Stimulated activated CD4-positive, alpha-beta T cell treated with anti-CD3 and anti-CD28 coated beads, Interleukin-1b, Interleukin-23, amount 100 ng/mL, for 4 hours (primary cell): ENCODE data around the gene CDC42BPB.

ENCODE experiments used
- DNase-seq, 2 donors: peaks; one replicate each; pipeline ENCODE4 v3.0.0-alpha.2; 2020; ENCODE audit warnings: low read depth in 2 of 2

The CDC42BPB gene

DNA sequence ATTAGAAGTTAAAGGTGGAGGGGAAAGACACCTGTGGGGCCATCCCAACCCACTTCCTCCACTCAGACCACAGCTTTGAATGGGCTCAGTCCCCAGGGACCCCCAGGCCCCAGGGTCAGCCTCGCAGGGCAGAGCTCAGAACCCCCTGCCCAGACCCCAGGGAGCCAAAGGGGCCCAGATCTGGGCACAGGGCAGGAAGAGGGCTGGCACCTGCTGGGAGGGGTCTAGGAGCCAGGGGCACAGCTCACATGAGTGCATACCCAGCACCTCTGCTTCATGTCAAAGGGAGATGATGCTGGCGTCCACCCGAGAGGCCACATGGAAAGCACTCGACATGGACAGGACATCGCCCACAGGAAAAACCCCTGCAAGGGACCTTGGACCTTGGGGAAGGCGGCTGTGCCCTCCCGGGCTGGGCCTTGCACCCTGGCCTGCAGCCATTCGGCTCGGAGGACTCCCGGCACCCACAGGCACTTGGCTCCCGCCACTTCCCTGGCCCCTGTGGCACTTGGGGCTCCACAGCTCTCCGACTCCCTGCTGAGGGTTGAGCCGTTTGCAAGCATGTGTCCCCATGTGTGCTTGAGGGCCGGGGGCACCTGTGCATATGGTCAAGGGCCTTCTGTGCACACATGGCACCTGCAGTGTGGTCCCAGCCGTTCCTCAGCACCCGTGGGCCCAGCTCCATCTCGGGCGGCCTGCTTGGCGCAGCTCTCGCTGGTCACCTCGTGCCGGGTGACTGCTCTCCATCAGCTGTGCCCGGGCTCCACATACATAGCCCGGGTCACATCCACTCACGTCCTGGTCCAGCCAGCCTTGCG, 142.7 kb downstream of the CDC42BPB start:
- DNase-seq = no peak

DNA sequence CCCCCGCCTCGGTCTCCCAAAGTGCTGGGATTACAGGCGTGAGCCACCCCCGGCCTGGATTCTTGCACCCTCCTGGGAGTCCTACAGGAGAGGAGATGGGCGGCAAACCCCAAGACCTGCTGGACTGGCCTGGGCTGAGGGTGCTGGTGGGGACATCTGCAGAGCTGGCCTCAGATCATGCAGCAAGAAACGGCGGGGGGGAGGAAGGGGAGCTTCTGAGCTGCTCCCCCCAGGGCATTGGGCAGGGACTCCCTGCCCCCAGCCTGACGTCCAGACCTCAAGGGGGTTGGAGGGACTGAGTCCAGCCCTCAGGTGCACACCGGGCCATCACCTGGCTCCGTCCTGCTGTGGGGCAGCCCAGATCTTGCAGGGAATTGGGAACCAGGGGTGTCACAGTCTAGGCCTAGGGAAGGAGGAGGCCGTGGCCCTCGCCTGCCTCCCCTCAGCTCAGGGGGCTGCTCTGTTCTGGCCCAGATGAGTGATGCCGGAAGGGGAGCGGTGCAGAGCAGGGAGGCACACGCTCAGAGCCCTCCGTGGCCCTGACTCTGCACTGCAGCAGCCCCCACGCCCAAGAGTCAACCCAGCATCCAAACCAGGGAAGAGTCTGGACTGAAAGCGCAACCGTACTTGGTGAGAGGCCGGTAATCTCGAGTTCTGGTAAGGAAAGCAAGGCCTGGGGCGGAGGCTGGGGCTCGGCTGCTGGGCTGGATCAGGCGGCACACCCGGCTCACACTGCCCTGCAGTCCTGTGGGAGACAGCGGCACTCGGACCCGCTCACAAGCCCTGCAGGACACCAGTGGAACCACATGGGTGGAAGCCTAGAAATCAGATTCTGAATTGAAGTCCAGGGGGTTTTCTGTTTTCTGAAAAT, 143.8 kb downstream of the CDC42BPB start:
- DNase-seq = no peak

DNA sequence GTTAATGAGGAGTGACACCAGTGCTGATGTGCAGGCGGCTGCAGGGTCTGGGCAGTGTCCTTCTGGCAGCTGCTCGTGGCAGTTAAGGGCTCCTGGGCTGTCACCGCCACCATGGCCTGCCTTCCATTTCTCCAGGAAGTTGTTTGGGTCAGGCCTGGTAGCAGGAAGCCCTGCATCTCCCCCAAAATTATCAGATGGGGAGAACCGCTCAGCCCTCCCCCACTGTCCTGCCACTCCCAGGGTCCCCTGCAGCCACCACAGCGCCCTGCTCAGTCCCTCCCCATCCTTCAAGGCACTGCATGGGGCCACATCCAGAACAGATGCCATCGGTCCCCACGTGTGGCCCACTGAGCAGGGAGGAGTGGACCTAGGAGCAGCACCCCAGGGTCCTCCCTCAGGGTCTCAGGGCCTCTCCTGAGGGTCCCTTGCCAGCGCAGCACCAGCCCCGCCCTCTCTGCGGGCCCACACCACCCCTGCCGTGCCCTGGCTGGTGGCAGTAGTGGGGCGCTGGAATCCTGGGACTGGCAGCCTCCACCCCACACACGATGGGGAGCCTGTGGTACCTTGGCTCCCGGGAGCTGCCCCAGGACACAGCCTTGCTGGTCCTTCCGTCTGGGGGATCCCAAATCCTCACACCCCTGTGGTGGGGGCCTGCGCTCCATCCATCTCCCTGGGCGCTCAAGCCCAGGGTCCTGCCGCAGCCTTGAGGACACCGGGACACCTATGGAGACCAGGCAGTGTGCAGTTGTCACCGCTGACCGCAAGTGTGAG, 145.2 kb downstream of the CDC42BPB start:
- no peak for DNase-seq

DNA sequence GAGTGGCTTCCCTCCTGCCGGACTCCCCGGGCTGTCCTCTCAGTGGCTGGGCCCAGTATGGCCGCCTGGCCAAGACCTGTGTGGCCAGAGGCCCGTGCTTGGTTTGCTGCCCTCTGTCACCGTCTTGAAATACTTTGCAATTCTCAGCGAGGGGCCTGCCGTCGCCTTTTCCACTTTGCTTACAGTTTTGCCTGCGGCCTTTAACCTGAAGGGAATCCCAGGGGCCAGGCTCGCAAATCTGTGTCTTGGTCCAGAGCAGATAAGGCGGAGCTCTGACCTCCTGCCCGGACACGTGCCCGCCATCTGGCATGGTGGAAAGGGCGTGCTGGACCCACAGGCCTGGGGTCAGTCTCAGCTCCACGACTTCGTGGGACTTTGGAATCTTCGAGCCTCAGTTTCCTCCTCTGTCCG, 145.8 kb downstream of the CDC42BPB start:
- no peak for DNase-seq

DNA sequence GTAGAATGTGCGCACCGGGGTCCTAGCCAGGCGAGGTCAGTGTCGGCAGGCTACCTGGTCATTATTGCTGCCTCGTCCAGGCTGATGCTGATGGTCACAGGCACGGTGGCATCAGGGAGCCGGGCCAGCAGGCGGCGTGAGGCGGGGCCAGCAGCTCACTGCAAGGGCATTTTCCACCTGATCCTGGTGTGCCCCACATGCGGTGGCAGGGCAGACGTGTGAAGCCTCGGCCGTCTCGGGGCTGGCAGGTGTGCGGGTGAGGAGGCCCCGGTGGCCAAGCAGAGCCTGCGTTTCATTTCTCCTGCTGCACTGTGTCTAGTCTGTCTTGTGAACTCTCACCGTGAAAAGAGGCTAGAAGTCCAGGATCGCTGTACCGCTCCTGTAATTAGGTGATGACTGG, 146.9 kb downstream of the CDC42BPB start:
- DNase-seq = no peak

DNA sequence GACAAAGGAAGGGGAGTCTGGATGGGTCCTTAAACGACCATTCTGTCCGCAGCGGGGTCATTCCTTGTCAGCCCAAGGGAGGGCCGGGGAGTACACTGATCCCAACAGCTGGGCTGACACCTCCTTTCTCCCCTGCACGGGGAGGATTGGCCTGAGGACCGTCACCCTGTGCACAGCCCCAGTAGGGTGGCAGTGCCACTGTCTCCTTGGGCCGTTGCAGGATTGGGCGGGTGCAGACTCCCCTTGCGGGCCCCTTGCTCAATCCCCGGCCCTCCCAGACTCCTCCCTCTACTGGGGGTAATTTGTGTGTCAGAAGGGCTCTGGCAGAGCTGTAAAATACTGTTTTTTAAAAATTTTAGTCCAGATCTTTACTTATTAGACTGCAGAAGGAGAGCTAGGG, 147.4 kb downstream of the CDC42BPB start:
- DNase-seq = no peak

DNA sequence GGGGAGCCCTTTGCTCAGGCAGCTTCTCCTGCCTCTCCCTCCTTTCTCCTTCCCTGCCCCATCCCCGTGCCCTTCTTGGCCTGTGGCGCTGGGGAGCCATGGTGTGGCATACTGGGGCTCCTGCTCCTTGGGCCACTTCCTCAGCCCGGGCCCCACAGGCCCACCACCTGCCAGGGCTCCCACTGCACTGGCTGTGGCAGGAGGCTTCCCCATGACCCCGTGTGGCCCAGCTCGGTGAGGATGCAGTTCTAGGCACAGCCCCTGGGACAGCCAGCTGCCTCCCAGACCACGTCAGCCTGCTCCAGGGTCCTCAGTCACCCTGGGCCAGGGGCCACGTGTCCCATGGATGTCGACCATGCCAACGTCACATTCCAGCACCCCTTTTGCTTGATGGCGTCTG, 147.9 kb downstream of the CDC42BPB start:
- DNase-seq = no peak

DNA sequence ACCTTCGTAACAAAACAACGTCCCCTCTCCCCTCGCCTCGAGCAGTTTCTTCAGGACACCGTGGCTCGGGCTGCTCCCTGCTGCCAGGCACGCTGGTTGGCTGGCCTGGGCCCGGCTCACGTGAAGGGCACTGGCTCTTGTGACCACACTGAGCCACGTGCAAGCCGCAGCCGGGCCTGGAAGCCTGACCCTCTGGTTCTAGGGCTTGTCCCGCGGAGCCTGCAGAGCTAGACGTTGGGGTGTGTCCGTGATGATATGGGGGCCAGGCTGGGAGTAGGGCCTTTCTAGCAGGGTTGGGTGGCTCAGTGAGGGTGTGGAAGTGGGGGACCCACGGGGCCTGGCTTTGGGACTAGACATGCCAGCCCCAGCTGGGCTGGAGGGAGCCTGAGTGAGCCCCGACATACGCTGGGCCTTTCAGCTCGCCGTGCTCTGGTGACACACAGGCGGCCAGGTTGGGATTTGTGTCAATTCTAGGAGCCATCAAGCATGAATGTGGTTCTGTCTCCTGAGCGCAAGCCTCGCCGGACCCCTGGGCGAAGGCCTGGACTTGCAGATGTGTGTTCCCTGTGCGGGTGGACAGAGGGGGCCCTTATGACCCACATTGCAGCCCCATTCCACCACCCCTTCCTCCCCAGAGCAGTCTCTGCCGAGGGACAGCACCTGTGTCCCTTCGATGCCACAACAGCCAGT, 148.4 kb downstream of the CDC42BPB start:
- DNase-seq = no peak

DNA sequence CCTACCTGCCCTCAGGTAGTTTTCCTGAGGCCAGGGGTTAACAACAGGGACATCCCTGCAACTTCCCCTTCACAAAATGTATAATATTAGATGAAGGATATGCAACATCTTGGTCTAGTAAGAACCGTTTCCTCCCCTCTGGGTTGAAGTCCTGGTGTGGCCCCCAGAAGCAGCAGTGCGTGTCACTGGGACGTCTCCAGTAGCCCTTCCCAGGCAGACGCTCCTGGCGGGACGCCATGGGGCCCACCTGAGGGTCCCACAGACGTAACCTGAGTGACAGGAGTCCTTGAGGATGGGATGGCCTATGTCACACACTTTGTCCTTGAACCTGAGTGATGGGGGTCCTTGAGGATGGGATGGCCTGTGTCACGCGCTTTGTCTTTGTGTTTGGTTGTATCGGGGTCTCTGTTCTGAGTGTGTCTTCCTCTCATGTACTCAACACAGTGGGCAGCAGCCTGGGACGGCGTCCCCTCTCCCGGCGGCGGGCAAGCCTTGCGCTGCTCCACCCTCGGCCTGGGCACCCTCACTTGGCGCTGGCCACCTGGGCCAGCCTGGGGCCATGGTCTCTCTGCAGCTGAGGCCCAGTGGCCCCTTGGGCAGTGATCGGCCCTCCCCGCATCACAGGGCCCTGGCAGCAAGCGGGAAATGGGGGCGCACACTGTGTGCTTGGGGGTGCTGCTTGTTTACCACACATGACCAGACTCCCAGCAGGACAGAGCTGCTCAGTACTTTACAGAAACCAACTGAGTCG, 149.2 kb downstream of the CDC42BPB start:
- DNase-seq = no peak

DNA sequence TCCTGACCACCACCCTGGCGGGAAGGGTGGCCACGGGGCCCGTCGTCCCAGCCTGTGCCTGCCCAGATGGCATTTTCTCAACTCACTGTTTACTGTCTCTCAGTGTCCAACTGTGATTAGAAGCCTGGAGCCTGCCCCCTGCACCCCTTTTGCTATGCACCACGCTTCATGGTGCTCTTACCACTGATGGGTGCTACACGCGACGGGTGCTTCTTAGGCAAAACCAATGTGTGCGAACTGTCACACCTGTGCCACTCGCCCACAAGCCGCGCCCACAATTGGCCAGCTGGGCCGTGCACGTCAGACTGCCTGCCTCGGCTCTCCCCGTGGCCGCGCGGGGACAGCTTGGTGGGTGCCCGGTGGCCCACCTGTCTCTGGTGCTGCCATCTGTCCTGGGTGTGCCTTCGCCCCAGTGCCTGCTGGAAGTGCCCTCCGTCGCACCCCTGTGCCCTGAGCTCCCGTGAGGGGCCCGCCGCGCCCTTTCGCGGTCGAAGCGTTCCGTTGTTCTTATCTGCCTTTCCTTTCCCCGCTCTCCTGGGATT, 150.0 kb downstream of the CDC42BPB start:
- DNase-seq = no peak

DNA sequence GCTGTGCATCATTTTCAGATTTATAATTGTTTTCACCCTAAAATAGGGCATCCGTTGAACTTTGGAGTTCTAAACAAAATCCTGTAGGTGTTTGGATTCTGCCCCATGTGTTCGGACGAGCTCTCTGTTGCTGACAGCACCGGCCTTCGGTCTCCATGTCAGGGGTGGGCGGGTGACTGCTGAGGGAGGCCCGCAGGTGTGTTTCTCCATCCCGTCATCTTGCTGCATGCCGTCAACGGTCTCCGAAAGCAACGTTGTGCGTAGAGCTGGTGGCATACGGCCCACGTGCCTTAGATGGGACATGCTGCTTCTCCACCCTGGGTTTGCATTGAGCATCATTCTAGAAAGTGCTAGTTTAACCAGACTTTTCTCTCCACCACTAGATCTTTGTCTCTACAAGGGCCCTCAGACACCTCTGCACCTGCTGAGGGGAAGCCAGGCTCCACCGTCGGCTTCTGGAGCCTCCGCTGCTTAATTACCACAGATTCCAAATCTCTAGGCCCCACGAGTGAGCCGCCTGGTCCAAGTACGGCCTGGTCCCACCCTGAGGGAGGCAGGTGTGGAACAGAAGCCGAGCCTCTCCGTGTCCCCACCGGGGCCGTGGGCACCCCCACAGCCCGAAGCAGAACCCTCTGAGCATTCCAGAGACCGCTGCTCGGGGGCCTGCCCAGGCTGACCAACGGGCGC, 150.6 kb downstream of the CDC42BPB start:
- no peak for DNase-seq

DNA sequence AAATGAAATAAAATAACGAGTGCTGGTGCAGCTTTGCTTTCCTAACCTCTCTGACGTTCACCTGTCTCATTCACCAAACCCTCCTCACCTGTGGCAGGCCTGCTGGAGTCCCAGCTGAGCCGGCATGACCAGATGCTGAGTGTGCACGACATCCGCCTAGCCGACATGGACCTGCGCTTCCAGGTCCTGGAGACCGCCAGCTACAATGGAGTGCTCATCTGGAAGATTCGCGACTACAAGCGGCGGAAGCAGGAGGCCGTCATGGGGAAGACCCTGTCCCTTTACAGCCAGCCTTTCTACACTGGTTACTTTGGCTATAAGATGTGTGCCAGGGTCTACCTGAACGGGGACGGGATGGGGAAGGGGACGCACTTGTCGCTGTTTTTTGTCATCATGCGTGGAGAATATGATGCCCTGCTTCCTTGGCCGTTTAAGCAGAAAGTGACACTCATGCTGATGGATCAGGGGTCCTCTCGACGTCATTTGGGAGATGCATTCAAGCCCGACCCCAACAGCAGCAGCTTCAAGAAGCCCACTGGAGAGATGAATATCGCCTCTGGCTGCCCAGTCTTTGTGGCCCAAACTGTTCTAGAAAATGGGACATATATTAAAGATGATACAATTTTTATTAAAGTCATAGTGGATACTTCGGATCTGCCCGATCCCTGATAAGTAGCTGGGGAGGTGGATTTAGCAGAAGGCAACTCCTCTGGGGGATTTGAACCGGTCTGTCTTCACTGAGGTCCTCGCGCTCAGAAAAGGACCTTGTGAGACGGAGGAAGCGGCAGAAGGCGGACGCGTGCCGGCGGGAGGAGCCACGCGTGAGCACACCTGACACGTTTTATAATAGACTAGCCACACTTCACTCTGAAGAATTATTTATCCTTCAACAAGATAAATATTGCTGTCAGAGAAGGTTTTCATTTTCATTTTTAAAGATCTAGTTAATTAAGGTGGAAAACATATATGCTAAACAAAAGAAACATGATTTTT, 151.9 kb downstream of the CDC42BPB start:
- no peak for DNase-seq

DNA sequence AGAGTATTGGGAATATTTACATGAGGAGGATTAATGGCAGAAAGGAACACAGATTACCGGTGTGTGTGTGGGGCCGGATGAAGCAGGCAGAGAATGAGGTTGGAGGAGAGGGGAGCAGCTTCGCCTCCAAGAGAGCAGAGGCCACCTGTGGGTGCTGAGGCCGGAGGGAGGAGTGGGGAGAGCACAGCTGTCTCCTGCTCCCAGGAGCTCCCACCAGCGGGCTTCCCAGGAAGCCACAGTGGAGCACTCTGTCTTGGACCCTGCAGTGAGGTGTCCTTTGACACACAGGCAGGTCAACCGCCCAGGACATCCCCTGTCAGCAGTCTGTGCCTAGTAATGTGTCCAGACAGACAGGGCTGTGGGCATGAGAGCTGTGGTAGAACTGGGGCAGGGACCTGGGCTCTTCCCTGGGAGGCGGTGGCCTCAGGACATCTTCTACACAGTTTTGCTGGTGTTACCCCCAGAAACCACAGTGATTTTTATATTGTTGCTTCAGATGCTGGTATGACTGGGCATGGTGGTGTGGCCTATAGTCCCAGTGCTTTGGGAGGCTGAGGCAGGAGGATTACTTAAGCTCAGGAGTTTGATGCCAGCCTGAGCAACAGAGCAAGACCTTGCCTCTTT, 153.3 kb downstream of the CDC42BPB start:
- no peak for DNase-seq

DNA sequence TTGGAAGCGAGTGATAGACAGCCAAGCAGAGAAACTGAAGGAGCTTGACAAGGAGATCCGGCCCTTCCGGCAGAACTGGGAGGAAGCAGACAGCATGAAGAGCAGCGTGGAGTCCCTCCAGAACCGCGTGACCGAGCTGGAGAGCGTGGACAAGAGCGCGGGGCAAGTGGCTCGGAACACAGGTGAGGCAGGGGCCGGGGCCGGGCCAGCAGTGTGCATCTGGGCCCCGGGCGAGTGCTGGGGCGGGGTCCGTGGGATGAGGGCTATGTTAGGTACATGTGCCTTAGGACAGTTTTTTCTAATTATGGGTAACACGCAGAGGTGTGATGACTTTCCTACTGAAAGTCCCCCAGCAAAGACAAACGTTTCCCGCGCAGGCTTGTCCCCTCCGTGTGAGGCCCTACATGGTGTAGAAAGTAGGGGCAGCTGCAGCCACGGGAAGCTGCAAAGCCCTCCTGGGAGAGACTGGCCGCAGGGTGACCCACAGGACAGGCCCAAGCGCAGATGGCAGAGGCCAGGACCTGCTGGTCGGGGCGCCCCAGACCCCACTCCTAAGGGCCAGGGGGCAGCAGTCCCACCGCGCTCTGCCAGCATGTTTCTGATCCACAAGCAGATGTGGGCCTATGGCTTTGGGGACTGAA, 154.0 kb downstream of the CDC42BPB start:
- no peak for DNase-seq

DNA sequence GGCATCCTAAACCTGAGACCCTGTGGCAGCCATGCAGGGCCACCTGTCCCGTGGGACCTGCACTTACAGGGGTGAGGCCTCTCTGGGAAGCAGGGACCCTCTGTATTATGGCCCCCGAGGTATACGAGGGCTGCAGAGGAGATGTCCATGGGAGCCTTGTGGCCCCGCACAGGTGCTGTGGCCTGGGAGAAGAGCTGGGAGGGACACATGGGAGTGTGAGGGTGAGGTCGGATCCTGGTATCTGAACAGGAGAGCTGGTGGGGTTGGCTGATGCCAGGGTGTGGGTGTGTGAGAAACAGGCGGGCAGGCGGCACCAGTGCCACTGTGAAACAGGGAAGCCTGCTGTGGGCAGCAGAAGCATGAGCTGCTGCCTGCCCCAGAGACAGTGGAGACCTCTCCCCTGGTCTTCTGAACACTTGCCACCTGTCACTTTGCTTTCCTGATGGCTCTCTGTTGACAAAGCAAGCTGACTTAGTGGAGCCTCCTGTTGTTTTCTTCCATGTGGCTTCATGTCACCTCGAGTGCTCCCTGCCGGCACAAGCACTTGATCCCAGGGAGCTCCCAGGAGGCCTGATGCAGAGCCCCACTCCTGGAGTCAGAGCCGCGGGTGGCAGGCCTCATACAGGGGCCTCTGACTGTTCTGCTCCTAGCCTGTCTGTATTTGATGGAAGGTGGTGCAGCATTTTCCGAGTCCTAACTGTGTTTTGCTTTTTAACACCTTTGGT, 154.7 kb downstream of the CDC42BPB start:
- no peak for DNase-seq

DNA sequence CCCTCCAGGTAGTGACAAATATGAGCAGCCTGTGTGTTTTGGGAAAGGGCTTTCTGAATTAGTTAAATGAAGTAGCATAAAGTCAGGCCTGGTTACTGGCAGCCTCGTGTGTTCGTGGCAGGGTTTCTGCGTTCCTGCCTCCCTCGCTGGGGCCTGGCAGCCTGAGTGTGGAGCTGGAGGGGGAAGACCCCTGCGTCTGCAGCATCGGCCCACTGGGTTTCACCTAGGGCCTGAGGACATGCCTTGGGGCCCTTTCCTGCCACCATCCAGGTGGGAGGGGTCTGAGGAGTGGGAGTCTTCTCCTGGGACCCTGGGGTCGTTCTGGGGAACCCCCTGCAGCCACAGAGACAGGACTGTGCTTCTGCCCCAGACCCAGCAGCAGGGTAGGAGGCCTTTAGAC, 155.3 kb downstream of the CDC42BPB start:
- no peak for DNase-seq

DNA sequence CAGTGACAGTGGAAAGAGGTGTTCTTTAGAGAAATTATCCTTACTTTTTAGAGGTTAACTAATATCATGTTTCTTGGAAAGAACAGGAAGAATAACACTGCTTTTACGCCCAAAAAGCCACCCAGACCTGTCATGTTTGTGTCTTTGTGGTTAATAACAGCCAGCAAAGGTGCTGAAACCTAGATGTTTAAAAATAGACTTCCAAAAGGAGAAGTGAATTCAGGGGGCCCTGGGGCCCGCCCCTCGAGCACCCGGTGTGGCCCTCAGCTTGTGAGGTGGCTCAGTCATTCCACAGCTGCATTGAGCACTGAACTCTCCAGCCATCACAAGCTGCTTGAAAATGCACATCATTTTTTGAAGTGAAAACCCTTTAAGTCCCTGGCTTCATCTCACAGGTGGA, 155.7 kb downstream of the CDC42BPB start:
- DNase-seq = no peak
